Prostate gland (tissue), 2 donors: ENCODE measurements around the gene ANKRD44. TPM values are rescaled to one million over a fixed set of nuclear protein-coding genes. Genes with fewer than 3 reads are reported as not detected.
A peak's percentile ranks its signal among the peaks of the same experiment; 100 is the strongest.

ENCODE experiments used
- DNase-seq: peaks from one replicate; pipeline ENCODE4 v3.0.0-alpha.2; 2019; ENCODE audit warnings: low spot score
- H3K27ac ChIP-seq, 2 donors: fragments of 200-600 bp; sonication (generic); 2 replicates each; pipeline ENCODE4 v1.5.1; 2017 to 2019
- H3K27me3 ChIP-seq: fragments of 200-600 bp; sonication (generic); replicated peaks from 2 replicates; pipeline ENCODE4 v1.5.1; 2019; ENCODE audit not compliant: insufficient read depth
- H3K36me3 ChIP-seq, 2 donors: fragments of 200-600 bp; sonication (generic); 1 replicate in 1 of 2; 2 replicates in 1 of 2; pipeline versions ENCODE4 v1.5.1 to v1.8.1; 2017 to 2019
- H3K4me1 ChIP-seq: fragments of 200-600 bp; sonication (generic); replicated peaks from 2 replicates; pipeline ENCODE4 v1.5.1; 2019
- H3K4me3 ChIP-seq, 2 donors: fragments of 200-600 bp; sonication (generic); 2 replicates each; pipeline ENCODE4 v1.5.1; 2017 to 2019
- H3K9me3 ChIP-seq: fragments of 200-600 bp; sonication (generic); 2 replicates; pipeline ENCODE4 v1.5.1; 2017
- POLR2A ChIP-seq: fragments of 450-650 bp; IDR thresholded peaks from one replicate; pipeline ENCODE4 v1.6.1; 2016; ENCODE audit warnings: antibody characterized with exemption, mild to moderate bottlenecking
- POLR2AphosphoS5 ChIP-seq: sonication (generic); formaldehyde crosslinking; IDR thresholded peaks from one replicate; pipeline ENCODE4 v1.6.1; 2017; ENCODE audit warnings: antibody characterized with exemption
- WGBS: methylation state at CpG from one replicate; pipeline ENCODE4 v1.1.5; 2018; 5-methylcytosine and 5-hydroxymethylcytosine counted together
- intact Hi-C: fragments of 100-400 bp; cut with DNase I; formaldehyde crosslinking; loops from one replicate; pipeline ENCODE4 v1.14.2; 2022
- total RNA-seq, 2 donors: library from RNA; depleted of rRNA; stranded (reverse); fragments of >200 nt; gene quantifications; one replicate each; pipeline ENCODE4 v1.1.0, GENCODE V29; 2016
- TF ChIP-seq, protein P1 (sequence below), 4 experiments: fragments of 200-600 bp in 2 of 4; fragments of 450-650 bp in 2 of 4; sonication (generic) in 2 of 4; IDR thresholded peaks; 1 replicate in 3 of 4; 2 replicates in 1 of 4; pipeline ENCODE4 v1.5.1; 2016 to 2019; ENCODE audit warnings: antibody characterized with exemption in 4 of 4, mild to moderate bottlenecking in 2 of 4, moderate library complexity in 2 of 4

The ANKRD44 gene
- total RNA-seq, 2 donors from 2014 or later = 6.0 to 11.2 TPM

DNA sequence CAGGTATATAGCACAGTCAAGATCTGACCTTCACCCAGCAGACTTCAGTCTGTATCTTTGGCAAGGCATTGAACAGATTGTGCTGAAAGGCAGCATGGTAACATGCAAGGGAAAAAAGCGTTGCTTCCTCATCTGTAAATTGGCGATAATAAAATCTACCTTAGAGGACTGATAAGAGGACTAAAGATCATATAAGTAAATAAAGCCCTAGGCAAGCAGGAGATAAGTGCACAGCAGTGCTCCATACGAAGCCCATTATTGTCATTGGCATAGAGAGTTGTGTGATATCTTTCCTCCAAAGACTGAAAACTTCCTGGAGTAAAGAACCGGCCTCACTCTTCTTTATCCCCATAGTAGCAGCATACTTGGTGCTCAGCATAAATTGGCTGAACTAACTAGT lies 162.6 kb downstream of the ANKRD44 start:
- intact Hi-C loops = no loop called here
- TF ChIP-seq, protein P1, sequence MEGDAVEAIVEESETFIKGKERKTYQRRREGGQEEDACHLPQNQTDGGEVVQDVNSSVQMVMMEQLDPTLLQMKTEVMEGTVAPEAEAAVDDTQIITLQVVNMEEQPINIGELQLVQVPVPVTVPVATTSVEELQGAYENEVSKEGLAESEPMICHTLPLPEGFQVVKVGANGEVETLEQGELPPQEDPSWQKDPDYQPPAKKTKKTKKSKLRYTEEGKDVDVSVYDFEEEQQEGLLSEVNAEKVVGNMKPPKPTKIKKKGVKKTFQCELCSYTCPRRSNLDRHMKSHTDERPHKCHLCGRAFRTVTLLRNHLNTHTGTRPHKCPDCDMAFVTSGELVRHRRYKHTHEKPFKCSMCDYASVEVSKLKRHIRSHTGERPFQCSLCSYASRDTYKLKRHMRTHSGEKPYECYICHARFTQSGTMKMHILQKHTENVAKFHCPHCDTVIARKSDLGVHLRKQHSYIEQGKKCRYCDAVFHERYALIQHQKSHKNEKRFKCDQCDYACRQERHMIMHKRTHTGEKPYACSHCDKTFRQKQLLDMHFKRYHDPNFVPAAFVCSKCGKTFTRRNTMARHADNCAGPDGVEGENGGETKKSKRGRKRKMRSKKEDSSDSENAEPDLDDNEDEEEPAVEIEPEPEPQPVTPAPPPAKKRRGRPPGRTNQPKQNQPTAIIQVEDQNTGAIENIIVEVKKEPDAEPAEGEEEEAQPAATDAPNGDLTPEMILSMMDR (IDR thresholded peaks at IDR 0.05) = no peak
- TF ChIP-seq POLR2AphosphoS5 = no peak
- TF ChIP-seq POLR2A = no peak
- H3K27ac ChIP-seq = no peak overlapping the region
- H3K36me3 ChIP-seq = no peaks in the 10 kb centered on the region
- H3K9me3 ChIP-seq = no peaks in the 10 kb centered on the region
- no peaks in the 10 kb centered on the region for H3K27me3 ChIP-seq
- H3K4me3 ChIP-seq = no peak overlapping the region
- no peaks in the 10 kb centered on the region for H3K4me1 ChIP-seq
- 83% methylated on average over 4 of the region's 4 CpGs for WGBS
- DNase-seq = no peak

GRCh38 chr2:197146995-197147394 lies 163.6 kb downstream of the ANKRD44 start:
- WGBS = 70% methylated on average over 5 of the region's 5 CpGs
- intact Hi-C loops = no loop called here
- H3K4me3 ChIP-seq = no peak overlapping the region
- no peaks in the 10 kb centered on the region for H3K27me3 ChIP-seq
- H3K4me1 ChIP-seq = no peaks in the 10 kb centered on the region
- H3K9me3 ChIP-seq = no peaks in the 10 kb centered on the region
- no peaks in the 10 kb centered on the region for H3K36me3 ChIP-seq
- DNase-seq = no peak
- H3K27ac ChIP-seq = no peak overlapping the region
- TF ChIP-seq POLR2AphosphoS5 = no peak
- TF ChIP-seq, protein P1 (IDR thresholded peaks at IDR 0.05) = no peak
- no peak for TF ChIP-seq POLR2A

GRCh38 chr2:197145471-197146056 lies 165.0 kb downstream of the ANKRD44 start:
- TF ChIP-seq POLR2AphosphoS5 = peak; percentile 27
- TF ChIP-seq, protein P1 (IDR thresholded peaks at IDR 0.05) = no peak
- WGBS = 45% methylated on average over 4 of the region's 4 CpGs
- H3K4me3 ChIP-seq = no peak overlapping the region
- H3K9me3 ChIP-seq = no peaks in the 10 kb centered on the region
- no peaks in the 10 kb centered on the region for H3K36me3 ChIP-seq
- DNase-seq = no peak
- no peaks in the 10 kb centered on the region for H3K4me1 ChIP-seq
- H3K27me3 ChIP-seq = no peaks in the 10 kb centered on the region
- H3K27ac ChIP-seq = no peak overlapping the region
- intact Hi-C loops = no loop called here

DNA sequence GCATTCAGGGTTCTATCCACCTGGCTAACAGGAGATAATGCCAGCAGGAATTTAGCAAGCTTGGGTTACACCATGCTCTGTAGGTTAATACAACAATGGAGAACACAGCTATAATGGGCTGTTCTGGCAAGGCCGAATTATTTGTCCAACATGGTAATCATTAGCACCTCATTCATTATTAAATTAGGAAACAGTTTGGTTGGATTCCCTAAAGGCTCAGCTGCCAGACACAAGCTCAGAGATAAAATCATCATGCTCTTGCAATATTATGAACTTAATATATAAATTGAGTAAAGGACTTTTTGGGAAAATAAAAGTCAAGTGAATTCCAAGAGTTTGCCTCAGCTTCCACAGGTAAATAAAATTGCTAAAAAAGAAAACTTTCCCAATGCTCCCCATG lies 166.4 kb downstream of the ANKRD44 start:
- intact Hi-C loops = no loop called here
- 41% methylated on average over 1 of the region's 1 CpG for WGBS

More for the DNA sequence above, 166.4 kb downstream of the ANKRD44 start:
- Histone ChIP-seq H3K36me3 (no peaks in the 10 kb centered on the region), H3K4me1 (no peaks in the 10 kb centered on the region), H3K9me3 (no peaks in the 10 kb centered on the region), H3K27ac (no peak overlapping the region), H3K27me3 (no peaks in the 10 kb centered on the region), H3K4me3 (no peak overlapping the region)
- no peak for DNase-seq
- TF ChIP-seq POLR2A (no peak), POLR2AphosphoS5 (no peak)
- TF ChIP-seq, protein P1 (IDR thresholded peaks at IDR 0.05) = no peak
